GM18526 (cell line): Measurements from ENCODE around the gene NINL.

ENCODE experiments used
- POLR2A ChIP-seq: IDR thresholded peaks from 3 replicates; pipeline ENCODE4 v1.6.1; 2011; ENCODE audit not compliant: insufficient read length; ENCODE audit errors: extremely low read depth

Gene NINL

DNA sequence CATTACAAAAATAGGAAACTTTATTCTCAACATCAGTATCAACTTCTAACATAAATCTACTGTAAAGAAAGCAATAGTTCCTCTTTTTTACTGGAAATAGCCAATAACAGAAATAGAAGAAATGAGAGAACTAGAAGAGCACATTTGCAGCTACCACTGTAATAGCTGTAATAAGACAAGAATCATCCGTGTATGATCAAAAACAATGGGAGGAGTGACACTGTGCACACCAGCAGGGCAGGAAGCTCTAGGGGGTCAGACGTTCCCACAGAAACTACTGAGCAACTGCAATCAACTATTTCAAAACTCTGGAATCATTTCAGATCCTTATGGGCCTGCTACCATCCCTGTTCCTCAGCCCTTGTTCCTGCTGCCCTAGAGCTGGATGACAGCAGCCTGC is 43.7 kb downstream of the NINL start:
- TF ChIP-seq POLR2A: no peak

- no peak for TF ChIP-seq POLR2A
These were observed 45.3 kb downstream of the NINL start for GRCh38 chr20:25539742-25540672.

GRCh38 chr20:25538838-25539665 is 46.3 kb downstream of the NINL start:
- no peak for TF ChIP-seq POLR2A

- no peak for TF ChIP-seq POLR2A
These were observed 47.4 kb downstream of the NINL start for GRCh38 chr20:25537890-25538289.

- TF ChIP-seq POLR2A: no peak
These were observed 49.6 kb downstream of the NINL start for GRCh38 chr20:25535762-25536161.

- TF ChIP-seq POLR2A: no peak
These were observed 50.5 kb downstream of the NINL start for GRCh38 chr20:25534845-25535244.

DNA sequence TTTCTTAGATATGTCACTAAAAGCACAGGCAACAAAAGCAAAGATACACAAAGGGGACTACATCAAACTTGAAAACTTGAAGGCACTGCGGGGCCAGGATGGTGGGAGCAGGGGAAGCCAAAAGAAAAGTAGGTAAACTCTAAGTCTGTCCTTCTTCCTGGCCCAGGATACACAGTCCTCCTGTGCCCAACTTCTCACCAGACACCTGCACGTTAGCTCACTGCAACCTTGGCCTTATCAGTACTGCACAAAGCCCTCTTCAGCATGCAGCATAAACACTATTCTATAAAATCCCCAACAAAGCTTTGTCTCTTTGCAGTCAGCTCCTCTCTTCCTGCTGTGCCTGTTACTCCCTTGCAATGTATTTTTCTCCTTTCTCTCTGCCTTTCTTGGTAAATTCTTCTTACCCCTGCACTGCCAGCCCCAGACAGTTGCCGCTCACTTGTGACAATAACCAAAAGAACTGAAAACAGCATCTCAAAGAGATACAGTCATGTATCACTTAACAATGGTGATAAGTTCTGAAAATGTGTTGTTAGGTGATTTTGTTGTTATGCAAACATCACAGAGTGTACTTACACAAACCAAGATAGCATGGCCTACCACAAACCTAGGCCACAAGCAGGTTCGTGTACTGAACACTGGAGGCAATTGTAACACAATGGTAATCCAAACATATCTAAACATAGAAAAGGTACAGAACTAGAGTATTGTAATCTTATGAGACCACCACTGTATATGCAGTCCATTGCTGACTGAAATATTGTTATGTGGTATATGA is 51.2 kb downstream of the NINL start:
- TF ChIP-seq POLR2A: no peak

DNA sequence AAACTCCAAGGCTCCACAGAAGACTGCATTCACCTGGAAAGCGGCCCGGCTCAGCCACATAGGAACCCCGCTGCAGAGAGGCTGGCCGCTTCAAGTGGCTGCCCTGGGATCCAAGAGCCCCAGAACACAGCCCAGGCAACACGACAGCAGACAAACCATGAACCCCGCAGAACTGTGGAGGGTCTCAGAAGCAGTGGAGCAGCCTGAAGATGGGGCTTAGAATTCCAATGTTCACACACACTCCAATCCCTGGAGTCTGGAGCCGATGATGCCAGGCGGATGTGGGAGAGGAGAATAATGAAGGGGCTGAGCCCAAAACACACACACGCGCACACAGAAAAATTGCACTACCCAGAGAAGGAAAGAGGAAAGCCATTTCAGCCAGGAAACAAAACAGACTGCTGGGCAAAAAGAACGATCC is 52.4 kb downstream of the NINL start:
- no peak for TF ChIP-seq POLR2A

GRCh38 chr20:25532015-25532751 is 53.1 kb downstream of the NINL start:
- no peak for TF ChIP-seq POLR2A

- no peak for TF ChIP-seq POLR2A
These were observed 55.9 kb downstream of the NINL start for GRCh38 chr20:25529295-25529951.

DNA sequence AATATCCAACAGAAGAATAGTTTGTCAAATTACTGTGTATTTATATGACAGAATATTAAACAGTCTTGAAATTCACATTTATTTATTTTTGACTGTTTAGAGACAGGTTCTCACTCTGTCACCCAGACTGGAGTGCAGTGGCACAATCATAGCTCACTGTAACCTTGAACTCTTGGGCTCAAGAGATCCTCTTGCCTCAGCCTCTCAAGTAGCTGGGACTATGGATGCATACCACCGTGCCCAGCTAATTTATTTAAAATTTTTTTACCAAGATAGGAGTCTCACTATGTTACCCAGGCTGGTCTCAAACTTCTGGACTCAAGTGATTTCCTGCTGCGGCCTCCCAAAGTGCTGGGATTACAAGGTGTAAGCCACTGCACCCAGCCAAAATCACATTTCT is 57.4 kb downstream of the NINL start:
- TF ChIP-seq POLR2A: no peak

GRCh38 chr20:25526446-25526845 is 58.9 kb downstream of the NINL start:
- no peak for TF ChIP-seq POLR2A

- TF ChIP-seq POLR2A: no peak
These were observed 59.5 kb downstream of the NINL start for GRCh38 chr20:25525867-25526266.

DNA sequence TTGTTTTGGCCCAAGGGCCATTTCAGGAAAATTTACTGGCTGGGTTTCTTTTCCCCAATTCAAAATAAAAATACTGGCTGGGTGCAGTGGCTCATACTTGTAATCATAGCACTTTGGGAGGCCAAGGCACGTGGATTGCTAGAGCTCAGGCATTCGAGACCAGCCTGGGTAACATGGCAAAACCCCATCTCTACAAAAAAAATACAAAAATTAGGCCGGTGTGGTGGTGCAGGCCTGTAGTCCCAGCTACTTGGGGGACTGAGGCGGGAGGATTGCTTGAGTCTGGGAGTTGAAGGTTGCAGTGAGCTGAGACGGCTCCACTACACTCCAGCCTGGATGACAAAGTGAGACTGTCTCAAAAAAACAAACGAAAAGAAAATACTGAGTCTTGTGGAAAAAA is 60.0 kb downstream of the NINL start:
- no peak for TF ChIP-seq POLR2A
